SIG-M5 treated with dmso at 0.1 percent for 504 hours (cell line): Measurements from ENCODE around the gene DCUN1D1.

Experiments used
- DNase-seq: peaks from one replicate; lab custom pipeline; 2025; ENCODE audit not compliant: unreplicated experiment; lab: John Stamatoyannopoulos, UW

DCUN1D1 gene

DNA sequence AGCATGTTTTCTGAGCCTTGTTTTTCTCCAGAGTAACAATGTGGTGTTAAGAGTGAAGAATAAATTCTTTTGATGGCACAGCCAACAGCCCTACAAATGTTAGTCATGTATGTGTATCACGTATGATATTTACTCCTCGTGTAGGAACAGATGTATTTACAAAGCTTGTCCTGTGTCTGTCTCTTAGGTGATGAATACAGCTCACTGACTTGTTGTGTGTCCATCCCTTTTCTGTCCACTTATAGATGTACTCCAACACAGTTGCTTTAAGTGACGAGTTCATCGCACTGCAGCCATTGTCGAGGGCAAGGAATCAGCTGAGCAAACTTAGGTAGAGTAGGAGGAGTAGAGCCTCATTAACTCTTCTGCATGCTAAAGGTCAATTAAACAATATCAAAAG lies 78.1 kb downstream of the DCUN1D1 start:
- DNase-seq = no peak

DNA sequence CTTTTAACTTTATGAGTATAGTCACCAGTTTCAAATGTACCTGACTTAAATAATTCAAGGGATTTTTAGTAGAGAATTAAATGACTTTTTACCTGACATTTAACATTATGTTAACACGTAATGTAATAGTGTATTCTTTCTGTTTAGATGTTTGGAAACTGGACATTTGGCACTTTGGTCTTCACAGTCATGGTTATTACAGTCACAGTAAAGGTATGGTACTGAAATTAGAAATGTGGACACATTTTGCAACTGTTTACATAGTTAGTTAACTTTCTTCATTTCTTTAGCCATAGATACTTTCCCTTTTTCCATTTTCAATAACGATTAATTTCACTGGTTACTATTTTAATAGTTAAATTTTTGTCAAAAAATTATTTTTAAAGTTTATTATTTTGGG lies 83.8 kb downstream of the DCUN1D1 start:
- no peak for DNase-seq

DNA sequence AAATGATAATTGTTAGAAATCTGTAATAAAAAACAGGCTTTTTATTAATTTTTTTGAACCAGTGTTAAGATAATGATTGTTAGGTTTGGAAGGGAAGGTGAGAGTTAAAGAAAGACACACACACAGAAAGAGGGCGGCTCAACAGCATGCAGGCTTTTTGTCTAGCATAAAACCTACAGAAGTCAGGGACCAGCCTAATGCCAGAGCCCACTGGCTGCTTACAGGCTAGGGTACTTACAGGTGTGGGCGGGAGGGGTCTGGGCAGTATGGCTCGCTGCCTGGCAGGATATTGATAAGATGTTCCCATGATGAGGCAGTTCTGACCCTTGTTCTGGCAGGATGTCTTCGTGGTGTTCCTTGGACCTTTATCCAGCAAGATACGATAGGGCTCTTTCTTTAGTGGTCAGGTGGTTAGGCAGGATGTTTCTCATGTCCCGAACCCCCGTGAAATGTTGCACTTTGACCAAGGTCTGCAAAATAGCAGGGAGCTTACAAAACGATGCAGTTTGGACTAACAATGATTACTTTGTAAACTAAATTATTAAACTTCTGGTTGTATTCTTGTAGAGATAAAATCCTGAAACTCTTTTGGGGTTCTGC lies 84.7 kb downstream of the DCUN1D1 start:
- no peak for DNase-seq

DNA sequence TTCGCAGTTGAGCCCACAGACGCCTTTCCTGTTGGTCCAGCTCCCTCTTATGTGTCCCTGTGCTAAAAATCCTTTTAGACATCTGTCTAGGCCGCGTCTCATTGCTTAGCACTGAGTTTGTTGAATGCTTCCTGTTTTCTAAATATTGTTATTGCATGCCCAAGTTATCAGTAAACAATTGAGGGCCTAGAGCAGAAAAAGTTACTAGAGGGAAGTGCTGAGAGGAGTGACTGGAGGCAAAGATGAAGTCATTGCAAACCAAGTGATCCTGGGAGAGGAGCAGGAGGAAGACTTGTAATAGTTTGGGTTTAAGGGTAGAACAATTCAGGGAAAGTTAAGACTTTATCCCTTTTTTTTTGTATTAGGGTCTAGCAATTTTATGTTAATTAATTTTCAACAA lies 88.1 kb downstream of the DCUN1D1 start:
- DNase-seq = no peak

DNA sequence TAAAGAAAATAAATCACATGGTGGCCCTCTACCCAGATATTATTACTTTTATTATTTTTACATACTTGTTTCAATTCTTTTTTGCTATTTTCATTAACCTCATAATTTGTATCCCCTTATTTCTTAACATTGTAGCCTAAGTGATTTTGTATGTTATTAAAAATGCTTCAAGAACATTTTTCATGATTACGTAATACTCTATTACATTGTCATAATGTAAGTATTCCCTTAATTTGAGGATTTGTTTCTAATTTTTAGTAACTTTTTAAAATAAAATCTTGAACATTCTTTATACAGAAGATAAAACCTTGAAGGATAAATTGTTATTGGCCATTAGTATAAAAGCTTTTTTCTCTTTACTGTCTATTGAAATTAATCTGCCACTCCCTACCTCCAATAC lies 89.0 kb downstream of the DCUN1D1 start:
- DNase-seq = no peak

DNA sequence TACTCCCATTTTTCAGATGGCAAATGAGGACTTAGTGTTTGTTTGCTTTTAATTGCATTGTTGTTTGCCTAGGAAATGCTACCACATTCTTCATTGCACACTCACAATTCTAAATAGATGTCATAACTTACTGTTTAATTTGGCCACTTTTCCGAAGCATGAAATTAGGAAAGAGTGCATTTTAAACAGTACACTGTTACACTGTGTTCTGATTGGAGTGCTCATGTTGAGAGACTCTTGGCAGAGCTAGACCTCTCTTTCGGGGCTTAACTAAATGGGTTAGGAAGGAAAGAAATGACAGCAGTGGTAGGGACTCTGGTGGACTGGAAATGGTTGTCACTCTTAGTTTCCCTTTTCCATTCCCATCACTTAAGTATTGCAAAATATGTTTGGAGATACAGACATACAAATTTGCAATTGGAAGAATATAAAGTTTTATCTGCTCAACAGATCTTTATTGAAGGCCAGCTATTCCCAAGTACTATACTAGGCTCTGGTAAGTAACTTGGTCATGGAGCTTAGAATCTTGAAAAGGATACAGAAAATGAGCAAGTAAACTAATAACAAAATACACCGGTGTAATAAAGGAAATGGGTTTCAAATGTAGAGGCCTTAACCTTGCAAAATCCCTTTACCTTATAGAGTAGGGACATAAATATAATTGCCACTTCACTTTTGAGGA lies 90.2 kb downstream of the DCUN1D1 start:
- no peak for DNase-seq
